Stomach (tissue), 9 donors: ENCODE data around the gene IL1RAPL2. TPM values are rescaled to one million over a fixed set of nuclear protein-coding genes. Genes with fewer than 3 reads are reported as not detected.

Experiments
- DNase-seq, 2 donors: peaks; one replicate each; pipeline versions ENCODE4 v3.0.0 to v3.0.0-alpha.2; 2013 to 2019
- H3K27ac ChIP-seq, 5 donors: fragments of 200-600 bp in 4 of 5; sonication (generic) in 4 of 5; one replicate each; pipeline ENCODE4 v1.5.1; 2013 to 2019; ENCODE audit warnings: mild to moderate bottlenecking in 1 of 5, moderate library complexity in 1 of 5
- H3K27me3 ChIP-seq, 3 donors: fragments of 200-600 bp; sonication (generic); one replicate each; pipeline ENCODE4 v1.5.1; 2017 to 2019; ENCODE audit warnings: mixed run types in 1 of 3
- H3K36me3 ChIP-seq, 4 donors: fragments of 200-600 bp; sonication (generic); 1 replicate in 3 of 4; 2 replicates in 1 of 4; pipeline ENCODE4 v1.5.1; 2016 to 2019
- H3K4me1 ChIP-seq, 4 donors: fragments of 200-600 bp; sonication (generic); one replicate each; pipeline ENCODE4 v1.5.1; 2016 to 2019
- H3K4me3 ChIP-seq, 4 donors: fragments of 200-600 bp; sonication (generic) in 3 of 4; one replicate each; pipeline ENCODE4 v1.5.1; 2016 to 2019; ENCODE audit warnings: mild to moderate bottlenecking in 1 of 4
- H3K9me3 ChIP-seq, 4 donors: fragments of 200-600 bp; sonication (generic); one replicate each; pipeline ENCODE4 v1.5.1; 2016 to 2019
- CTCF ChIP-seq, 7 experiments: fragments of 450-650 bp in 4 of 7; fragments of 200-600 bp in 3 of 7; sonication (generic) in 3 of 7; IDR thresholded peaks; one replicate each; pipeline ENCODE4 v1.5.1; 2016 to 2019; ENCODE audit warnings: antibody characterized with exemption in 7 of 7, control low read depth in 2 of 7, mild to moderate bottlenecking in 1 of 7
- EP300 ChIP-seq: sonication (generic); formaldehyde crosslinking; IDR thresholded peaks from one replicate; pipeline ENCODE4 v1.6.1; 2017; ENCODE audit warnings: antibody characterized with exemption
- POLR2A ChIP-seq, 4 donors: fragments of 450-650 bp; IDR thresholded peaks; one replicate each; pipeline ENCODE4 v1.6.1; 2016; ENCODE audit warnings: antibody characterized with exemption in 4 of 4, control low read depth in 2 of 4, mild to moderate bottlenecking in 1 of 4, moderate library complexity in 1 of 4
- POLR2AphosphoS5 ChIP-seq, 3 donors: sonication (generic); formaldehyde crosslinking; IDR thresholded peaks; one replicate each; pipeline ENCODE4 v1.6.1; 2016; ENCODE audit warnings: antibody characterized with exemption in 3 of 3
- WGBS, 5 donors: extraction: QIAGEN DNeasy Blood & Tissue Kit in 3 of 5; methylation state at CpG; one replicate each; pipeline versions ENCODE4 v1.1.5 to v1.1.7; 2013 to 2018; 5-methylcytosine and 5-hydroxymethylcytosine counted together
- intact Hi-C: fragments of 100-400 bp; cut with DNase I; formaldehyde crosslinking; loops from one replicate; pipeline ENCODE4 v1.15.1; 2023; ENCODE audit warnings: low total_unique reads
- polyA plus RNA-seq, 3 donors: library from polyadenylated mRNA; stranded (reverse); fragments of 200-250 nt; gene quantifications; one replicate each; pipeline ENCODE4 v1.2.3, GENCODE V29; 2013
- total RNA-seq, 5 donors: library from RNA; depleted of rRNA; stranded (reverse); fragments of >200 nt; gene quantifications; one replicate each; pipeline versions ENCODE4 v1.1.0 to v1.2.3, GENCODE V29; 2014 to 2016
- donor health status: healthy with polysubstance abuse.
- donor health status: Bipolar disorder and iron deficiency.
- donor health status: healthy.

The IL1RAPL2 gene
- total and polyA plus RNA-seq, 8 donors: 1.1 TPM; not detected in 7

GRCh38 chrX:104762641-104763040, 196.6 kb downstream of the IL1RAPL2 start:
- Histone ChIP-seq H3K36me3 (no peaks in the 10 kb centered on the region), H3K27me3 (no peaks in the 10 kb centered on the region), H3K27ac (no peak overlapping the region), H3K4me1 (no peaks in the 10 kb centered on the region), H3K4me3 (no peak overlapping the region), H3K9me3 (peaks cover 0 to 31% (median 22%) of the 10 kb centered on the region in 4 donors)
- no peak for DNase-seq
- intact Hi-C loops: no loop called here
- TF ChIP-seq CTCF (IDR thresholded peaks at IDR 0.05) (no peak), EP300 (no peak), POLR2A (IDR thresholded peaks at IDR 0.05) (no peak), POLR2AphosphoS5 (IDR thresholded peaks at IDR 0.05) (no peak)

- TF ChIP-seq CTCF (IDR thresholded peaks at IDR 0.05): no peak
- TF ChIP-seq EP300: no peak
- TF ChIP-seq POLR2AphosphoS5 (IDR thresholded peaks at IDR 0.05): no peak
- no peak for TF ChIP-seq POLR2A (IDR thresholded peaks at IDR 0.05)
- H3K4me1 ChIP-seq: no peaks in the 10 kb centered on the region
- H3K36me3 ChIP-seq: no peaks in the 10 kb centered on the region
- H3K4me3 ChIP-seq: no peak overlapping the region
- no peaks in the 10 kb centered on the region for H3K9me3 ChIP-seq
- H3K27ac ChIP-seq: no peak overlapping the region
- H3K27me3 ChIP-seq: peaks cover 0 to 4% (median 0%) of the 10 kb centered on the region in 3 donors
- DNase-seq: no peak
- intact Hi-C loops: no loop called here
Measured at GRCh38 chrX:104789784-104790183, 223.8 kb downstream of the IL1RAPL2 start.

GRCh38 chrX:104795804-104796203, 229.8 kb downstream of the IL1RAPL2 start:
- no peaks in the 10 kb centered on the region for H3K9me3 ChIP-seq
- H3K27me3 ChIP-seq: peaks cover 0 to 8% (median 0%) of the 10 kb centered on the region in 3 donors
- TF ChIP-seq POLR2A (IDR thresholded peaks at IDR 0.05) (no peak), EP300 (no peak), CTCF (IDR thresholded peaks at IDR 0.05) (no peak), POLR2AphosphoS5 (IDR thresholded peaks at IDR 0.05) (no peak)
- no peak overlapping the region for H3K27ac ChIP-seq
- WGBS, 5 donors: 27 to 63% (median 44%) methylated on average over 1 of the region's 1 CpG
- no peaks in the 10 kb centered on the region for H3K4me1 ChIP-seq
- DNase-seq: no peak
- intact Hi-C loops: no loop called here
- H3K4me3 ChIP-seq: no peak overlapping the region
- H3K36me3 ChIP-seq: no peaks in the 10 kb centered on the region

GRCh38 chrX:104803219-104803618, 237.2 kb downstream of the IL1RAPL2 start:
- DNase-seq: no peak
- H3K4me3 ChIP-seq: no peak overlapping the region
- no peaks in the 10 kb centered on the region for H3K4me1 ChIP-seq
- H3K36me3 ChIP-seq: no peaks in the 10 kb centered on the region
- intact Hi-C loops: no loop called here
- no peak for TF ChIP-seq CTCF (IDR thresholded peaks at IDR 0.05)
- WGBS, 5 donors: 50 to 67% (median 58%) methylated on average over 1 of the region's 1 CpG
- no peak overlapping the region for H3K27ac ChIP-seq
- no peaks in the 10 kb centered on the region for H3K27me3 ChIP-seq
- no peaks in the 10 kb centered on the region for H3K9me3 ChIP-seq

GRCh38 chrX:104806346-104806745, 240.3 kb downstream of the IL1RAPL2 start:
- no peak for DNase-seq
- no peaks in the 10 kb centered on the region for H3K36me3 ChIP-seq
- intact Hi-C loops: no loop called here
- no peak overlapping the region for H3K27ac ChIP-seq
- no peaks in the 10 kb centered on the region for H3K9me3 ChIP-seq
- no peak overlapping the region for H3K4me3 ChIP-seq
- no peaks in the 10 kb centered on the region for H3K27me3 ChIP-seq
- TF ChIP-seq CTCF (IDR thresholded peaks at IDR 0.05) (no peak), EP300 (no peak), POLR2A (IDR thresholded peaks at IDR 0.05) (no peak), POLR2AphosphoS5 (IDR thresholded peaks at IDR 0.05) (no peak)
- H3K4me1 ChIP-seq: no peaks in the 10 kb centered on the region
- 45 to 64% (median 50%) methylated on average over 2 of the region's 2 CpGs for WGBS, 5 donors
